NCI-H226 (cell line): ENCODE data around the gene RELB.
"Not testable (repeated sequence)": the region's sequence is repeated elsewhere in the genome, so short reads cannot be mapped to it uniquely, and the experiment has no call there.

Source experiments
- DNase-seq: peaks from one replicate; pipeline ENCODE4 v3.0.0-alpha.2; 2015

The RELB gene, protein sequence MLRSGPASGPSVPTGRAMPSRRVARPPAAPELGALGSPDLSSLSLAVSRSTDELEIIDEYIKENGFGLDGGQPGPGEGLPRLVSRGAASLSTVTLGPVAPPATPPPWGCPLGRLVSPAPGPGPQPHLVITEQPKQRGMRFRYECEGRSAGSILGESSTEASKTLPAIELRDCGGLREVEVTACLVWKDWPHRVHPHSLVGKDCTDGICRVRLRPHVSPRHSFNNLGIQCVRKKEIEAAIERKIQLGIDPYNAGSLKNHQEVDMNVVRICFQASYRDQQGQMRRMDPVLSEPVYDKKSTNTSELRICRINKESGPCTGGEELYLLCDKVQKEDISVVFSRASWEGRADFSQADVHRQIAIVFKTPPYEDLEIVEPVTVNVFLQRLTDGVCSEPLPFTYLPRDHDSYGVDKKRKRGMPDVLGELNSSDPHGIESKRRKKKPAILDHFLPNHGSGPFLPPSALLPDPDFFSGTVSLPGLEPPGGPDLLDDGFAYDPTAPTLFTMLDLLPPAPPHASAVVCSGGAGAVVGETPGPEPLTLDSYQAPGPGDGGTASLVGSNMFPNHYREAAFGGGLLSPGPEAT

DNA sequence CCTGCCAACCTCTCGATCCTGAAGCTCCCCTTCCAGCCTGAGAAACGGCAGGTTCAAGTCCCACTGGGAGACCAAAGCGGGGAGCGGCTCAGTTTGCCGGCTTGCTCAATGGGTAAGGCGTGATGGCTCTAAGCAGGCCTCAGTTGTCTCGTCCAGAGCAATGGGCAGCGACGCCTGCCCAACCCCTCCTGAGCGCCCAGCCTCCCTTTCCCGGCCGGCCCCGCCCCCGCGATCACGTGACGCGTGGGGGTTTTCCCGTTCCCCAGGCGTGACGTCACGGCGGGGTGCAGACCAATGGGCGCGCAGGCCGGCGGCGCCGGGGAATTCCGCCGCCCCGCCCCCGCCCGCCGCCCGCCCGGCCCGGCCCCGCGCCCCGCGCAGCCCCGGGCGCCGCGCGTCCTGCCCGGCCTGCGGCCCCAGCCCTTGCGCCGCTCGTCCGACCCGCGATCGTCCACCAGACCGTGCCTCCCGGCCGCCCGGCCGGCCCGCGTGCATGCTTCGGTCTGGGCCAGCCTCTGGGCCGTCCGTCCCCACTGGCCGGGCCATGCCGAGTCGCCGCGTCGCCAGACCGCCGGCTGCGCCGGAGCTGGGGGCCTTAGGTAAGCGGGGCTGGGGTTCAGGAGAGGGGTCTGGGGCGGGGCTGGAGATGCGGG, at the start of gene RELB:
Gene RELB (plus strand): TSS at position 378 of the 653 bp plus-strand sequence. CDS start 116 bp downstream, at position 494.
- peak; percentile 80 for DNase-seq

DNA sequence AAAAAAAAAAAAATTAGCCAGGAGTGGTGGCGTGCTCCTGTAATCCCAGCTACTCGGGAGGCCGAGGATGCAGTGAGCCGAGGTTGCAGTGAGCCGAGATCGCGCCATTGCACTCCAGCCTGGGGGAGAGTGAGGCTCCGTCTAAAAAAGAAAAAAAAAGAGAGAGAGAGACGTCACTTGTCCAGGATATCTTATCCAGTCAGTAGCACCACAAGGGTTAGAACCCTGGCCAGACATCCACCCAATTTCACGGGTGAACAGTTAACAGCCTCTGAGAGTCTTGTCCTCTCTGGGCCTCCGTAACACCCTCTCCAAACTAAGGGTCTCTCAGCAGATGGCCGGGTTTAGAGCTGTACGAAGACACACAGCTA, 47.0 kb upstream of the RELB start:
- DNase-seq = no peak

DNA sequence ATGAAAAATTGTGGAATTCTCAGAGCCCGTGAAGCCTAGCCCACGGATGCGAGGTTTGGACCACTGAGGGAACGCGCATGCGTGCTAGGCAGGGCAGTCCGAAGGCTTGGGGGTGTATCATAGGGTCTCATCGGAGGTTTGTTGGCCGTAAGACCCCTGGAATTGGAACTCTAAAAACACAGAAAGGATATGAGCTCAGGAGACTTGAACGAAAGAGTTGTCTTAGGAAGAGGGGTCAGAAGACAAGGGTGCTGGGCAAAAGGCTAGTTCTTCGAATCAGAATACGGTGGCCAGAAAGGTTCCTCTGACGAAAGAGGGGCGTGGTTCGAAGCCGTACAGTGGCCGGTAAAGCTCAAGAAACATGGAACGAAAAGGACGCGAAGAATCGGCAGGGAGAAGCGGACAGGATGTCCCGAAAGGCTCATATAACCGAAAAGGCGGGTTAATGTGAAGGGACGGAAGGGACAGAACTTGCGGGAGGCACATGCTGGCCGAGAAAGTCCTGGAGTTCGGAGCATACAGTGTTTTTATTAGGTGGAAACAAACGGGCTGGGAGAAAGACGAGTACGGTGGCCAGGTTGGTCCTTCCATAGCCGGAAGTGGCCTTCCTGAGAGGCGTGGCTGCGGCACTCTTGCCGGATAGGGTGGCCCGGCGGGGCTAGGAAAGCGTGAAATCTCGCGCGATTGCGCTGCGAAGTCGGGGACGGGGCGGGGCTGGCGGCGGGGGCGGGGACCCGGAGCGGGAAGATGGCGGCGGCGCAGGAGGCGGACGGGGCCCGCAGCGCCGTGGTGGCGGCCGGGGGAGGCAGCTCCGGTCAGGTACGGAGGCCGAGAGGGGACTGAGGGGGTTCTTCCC, 46.4 kb upstream of the RELB start, which contains the start of gene CLPTM1:
Gene CLPTM1 (plus strand): TSS at position 732 of the 856 bp plus-strand sequence. CDS start 16 bp downstream, at position 748.
- peak; percentile 93 for DNase-seq

DNA sequence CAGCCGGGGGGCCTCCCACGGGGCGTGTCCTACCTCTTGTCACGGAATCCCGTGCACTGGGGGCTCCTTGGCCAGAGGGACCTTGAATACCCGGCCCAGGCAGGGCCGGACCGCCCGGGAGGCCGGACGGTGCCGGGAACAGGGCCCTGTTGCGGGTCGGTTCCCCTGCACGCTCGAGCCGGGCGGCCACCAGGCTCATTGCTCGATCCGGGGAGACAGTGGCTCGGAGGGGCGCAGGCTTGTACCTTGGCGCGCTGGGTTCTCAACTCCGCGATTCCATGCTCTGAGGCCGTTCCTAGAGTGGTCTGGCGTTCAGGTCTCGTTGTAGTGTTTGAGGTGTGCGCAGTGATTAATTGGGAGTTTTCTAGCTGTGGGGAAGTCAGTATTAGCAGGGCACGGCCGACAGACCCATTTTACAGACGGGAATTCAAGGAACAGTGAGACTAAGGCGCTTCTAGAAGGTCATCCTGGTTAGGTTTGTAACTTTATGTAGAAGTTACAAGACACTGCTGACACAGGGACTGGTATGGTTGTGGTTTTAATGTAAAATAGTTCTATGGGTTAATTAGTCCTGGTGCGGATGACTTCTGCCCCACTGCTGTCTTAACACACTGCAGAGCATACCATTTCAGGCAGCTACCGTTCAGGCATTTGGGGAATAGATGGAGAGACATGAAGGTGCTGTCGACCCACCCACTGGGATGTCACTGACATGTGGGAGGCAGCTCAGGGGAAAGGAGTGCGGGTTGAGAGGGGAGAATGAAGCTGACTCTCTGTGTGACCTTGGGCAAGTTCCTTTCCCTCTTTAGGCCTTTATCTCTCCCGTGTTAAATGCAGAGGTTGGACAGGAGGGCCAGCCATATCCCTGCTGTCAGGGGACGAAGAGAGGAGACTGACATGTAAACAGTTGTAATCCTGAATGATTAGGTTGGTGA, 45.5 kb upstream of the RELB start:
- no peak for DNase-seq

DNA sequence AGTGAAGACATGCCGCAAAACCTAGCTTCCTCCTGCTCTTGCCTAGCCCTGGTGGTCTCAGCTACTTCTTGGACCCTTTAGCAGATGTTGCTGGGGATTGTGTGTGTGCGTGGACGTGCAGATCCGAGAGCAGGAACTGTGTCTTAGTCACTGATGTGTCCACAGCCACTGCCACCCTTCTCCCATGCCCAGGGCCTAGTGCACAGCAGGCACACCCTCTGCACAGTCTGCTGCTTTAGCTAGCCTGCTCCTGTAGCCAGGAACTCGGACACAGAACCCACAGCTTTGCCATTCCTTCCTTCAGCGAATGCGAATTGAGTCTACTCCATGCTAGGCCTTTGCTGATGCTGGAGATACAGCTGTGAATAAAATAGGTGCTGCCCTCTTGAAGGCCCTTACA, 43.7 kb upstream of the RELB start:
- no peak for DNase-seq

DNA sequence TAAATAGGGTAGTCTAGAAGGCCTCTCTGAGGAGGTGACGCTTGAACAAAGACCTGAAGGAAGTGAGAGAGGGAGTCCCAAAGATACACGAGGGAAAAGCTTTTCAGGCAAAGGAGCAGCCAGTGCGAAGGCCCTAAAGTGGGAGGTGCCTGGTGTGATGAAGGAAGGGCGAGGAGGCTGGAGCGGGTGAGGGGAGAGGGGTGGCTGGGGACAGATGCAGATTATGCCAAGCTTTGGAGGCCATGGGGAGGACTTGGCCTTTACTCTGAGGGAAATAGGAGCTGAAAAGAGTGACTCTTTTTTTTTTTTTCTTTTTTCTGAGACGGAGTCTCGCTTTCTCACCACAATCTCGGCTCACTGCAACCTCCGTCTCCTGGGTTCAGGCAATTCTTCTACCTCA, 43.2 kb upstream of the RELB start:
- DNase-seq = no peak

DNA sequence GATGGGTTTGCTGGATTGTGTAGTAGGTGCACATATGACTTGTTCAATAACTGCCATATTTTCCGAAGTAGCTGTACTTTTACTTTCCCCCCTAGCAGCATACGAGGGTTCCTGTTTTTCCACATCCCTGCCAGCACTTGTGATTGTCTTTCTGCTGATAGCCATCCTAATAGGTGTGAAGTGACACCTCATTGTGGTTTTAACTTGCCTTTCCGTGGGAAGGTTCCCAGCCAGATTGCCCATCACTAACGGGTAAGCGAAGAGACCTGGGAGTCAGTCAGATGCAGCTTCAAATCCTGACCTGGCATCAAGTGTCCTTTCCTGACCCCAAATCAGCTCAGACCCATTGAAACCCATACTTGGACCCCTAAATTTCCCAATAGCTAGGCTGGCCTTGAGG, 41.6 kb upstream of the RELB start:
- DNase-seq = no peak

DNA sequence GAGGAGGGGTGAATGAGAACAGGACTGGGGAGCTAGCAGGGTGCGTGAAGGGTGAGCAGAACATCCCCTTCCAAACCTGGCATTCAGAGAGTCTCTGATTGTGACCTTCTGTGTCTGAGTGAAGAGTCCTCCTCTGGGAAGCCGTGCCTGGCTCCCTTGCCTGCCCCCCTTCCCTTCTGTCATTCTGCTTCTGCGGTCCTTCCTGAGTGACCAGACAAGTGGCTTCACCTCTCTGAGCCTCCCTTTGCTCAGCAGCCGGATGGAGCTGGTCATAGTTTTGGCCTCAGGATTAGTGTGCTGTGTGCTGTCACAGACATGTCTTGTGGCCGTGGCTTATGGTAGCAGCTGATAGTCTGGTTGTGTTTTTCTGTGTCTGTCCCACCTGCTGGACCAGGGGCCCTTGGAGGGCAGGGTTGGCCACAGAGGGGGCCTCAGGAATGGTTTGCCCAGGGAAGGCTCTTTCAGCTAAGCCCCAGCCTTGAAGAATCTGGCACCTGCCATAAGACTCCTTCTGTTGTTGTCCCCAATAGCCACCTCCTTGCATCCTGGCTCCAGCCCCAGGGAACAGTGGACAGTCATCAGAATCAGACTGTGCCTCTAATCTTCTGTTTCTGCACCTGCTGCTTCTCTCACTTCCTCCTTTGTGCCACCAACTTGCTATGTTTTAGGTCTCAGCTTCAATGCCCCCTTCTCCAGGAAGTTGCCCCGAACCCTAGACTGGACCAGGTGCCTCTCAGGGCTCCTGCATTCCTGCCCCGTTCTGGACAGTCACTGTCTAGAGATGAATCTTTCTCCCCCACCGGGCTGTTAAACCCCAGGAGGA, 40.1 kb upstream of the RELB start:
- DNase-seq = no peak

DNA sequence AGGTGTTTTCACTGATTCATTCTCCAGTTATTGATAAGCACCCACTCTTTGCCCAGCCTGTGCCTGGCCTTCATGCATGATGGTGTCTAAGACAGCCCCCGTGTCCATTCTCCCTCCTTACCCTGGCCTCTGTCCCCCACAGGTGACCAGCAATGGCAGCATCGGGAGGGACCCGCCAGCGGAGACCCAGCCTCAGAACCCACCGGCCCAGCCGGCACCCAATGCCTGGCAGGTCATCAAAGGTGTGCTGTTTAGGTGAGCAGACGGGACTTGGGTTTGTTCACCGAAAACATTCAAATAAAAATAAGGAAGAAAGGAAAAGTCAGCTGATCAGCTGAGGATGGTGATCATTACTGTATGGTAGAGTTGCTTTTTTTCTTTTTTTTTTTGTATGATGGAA, 39.4 kb upstream of the RELB start:
- no peak for DNase-seq

DNA sequence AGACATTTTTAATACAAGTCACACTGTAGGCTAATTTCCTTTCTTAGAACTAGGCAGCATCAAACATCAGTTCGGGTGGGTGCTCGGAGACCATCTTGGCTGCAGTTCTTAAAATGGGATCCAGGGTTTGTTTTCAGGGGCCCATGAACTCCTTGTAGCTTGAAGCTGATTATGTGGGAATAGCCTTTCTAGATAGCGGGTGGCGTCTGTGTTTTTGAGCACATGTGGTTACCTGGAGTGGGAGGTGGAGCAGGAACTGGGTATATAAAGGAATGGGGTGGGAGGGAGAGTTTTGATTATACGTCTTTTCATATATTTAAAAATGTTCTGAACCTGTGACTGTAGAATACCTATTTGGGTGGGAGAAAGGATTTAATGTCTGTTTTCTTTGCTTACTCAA, 33.1 kb upstream of the RELB start:
- no peak for DNase-seq

DNA sequence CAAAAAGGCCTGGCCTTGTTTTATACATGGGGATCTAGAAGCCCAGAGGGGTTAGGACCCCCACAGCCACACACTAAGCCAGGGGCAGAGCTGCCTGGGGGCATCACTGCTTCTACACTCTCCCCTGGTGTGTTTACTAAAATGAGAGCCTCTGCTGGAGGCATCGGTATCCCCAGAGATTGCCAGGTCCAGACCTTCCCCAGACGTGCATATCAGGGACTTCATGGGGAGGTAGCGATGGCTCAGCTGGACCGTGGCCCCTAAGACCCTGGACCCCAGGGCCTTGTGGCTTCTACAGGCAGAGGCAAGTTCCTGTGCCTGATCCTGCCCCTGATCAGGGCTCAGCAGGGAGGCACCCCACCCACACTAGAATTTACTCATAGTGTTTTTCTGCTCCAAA, 32.6 kb upstream of the RELB start:
- no peak for DNase-seq

DNA sequence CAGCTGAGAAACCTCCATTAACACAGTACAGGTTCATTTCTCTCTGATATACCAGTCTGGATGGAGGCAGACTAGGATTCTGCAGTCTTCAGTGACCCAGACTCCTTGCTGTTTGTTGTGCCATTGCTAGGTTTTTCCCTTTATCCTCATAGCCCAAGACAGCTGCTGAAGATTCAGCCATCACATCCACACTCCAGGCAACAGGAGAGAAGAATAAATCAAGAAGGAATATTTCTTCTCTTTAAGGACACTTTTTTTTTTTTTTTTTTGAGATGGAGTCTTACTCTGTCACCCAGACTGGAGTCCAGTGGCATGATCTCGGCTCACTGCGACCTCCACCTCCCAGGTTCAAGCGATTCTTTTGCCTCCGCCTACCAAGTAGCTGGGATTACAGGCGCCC, 31.8 kb upstream of the RELB start:
- no peak for DNase-seq

DNA sequence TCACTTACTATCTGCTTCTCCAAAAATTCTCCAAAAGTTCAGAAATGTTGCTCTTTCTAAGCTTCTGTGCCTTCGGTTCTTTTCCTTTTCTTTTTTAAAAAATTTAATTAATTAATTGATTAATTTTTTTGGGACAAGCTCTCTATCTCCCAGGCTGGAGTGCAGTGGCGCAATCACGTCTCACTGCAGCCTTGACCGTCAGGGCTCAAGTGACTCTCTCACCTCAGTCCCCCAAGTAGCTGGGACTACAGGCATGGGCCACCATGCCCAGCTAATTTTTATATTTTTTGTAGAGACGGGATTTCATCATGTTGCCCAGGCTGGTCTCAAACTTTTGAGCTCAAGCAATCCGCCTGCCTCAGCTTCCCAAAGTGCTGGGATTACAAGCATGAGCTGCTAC, 29.8 kb upstream of the RELB start:
- DNase-seq = not testable (repeated sequence)

DNA sequence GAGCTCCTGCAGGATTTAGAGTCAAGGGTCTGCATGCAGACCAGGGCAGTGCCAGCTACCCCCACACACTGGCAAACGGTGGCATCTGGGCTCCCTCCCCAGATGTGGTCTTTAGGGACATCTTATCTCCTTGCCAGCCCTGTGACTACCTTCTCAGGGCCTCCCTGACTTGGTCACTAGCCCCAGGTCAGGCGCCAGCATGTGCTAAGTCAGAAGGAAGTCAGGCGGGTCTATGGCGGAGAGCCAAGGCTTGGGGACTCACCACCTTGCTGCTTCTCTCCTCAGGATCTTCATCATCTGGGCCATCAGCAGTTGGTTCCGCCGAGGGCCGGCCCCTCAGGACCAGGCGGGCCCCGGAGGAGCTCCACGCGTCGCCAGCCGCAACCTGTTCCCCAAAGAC, 28.5 kb upstream of the RELB start:
- DNase-seq = no peak

DNA sequence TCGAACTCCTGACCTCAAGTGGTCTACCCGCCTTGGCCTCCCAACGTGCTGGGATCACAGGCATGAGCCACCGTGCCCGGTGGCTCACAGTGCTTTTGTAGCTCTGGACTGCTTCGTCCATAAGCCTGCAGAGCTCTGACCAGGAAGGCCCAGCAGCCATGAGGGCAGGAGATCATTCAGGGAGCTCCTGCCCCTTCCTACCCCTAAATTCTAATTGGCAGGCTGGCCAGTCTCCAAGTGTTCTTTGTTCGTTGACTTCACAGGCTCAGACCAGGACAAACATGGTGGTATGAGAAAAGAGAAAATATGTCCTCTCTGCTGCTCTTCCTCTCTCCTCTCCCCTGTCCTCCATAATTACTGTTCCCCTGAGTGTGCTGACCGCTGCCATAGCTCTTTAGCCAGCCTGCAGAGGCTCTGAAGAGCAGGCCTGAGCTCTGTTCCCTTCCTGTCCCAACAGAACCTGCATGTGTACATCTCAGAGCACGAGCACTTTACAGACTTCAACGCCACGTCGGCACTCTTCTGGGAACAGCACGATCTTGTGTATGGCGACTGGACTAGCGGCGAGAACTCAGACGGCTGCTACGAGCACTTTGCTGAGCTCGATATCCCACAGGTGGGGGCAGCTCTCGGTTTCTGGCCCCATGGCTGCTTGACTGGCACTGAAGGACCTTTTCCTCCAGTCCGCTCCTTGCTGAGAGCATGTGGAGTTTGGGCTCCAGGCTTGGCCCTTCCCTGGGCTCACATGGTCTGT, 27.1 kb upstream of the RELB start:
- no peak for DNase-seq

DNA sequence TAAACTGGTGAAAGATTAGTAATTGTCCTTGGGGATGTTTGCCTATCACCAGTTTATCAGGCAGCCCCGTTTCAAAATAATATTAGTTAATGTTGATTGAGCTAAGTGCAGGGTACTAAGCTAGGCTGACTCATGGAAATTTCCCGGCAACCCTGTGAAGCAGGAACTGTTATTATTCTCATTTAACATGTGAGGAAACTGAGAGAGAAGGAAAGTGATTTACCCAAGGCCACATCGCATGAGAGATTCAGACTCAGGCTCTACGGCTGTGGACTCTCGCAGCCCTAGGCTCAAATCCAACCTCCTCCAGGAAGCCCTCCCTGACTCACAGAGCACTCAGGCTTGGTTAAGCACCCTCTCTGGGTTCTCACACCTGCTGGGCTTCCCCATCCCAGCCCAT, 26.4 kb upstream of the RELB start:
- no peak for DNase-seq

DNA sequence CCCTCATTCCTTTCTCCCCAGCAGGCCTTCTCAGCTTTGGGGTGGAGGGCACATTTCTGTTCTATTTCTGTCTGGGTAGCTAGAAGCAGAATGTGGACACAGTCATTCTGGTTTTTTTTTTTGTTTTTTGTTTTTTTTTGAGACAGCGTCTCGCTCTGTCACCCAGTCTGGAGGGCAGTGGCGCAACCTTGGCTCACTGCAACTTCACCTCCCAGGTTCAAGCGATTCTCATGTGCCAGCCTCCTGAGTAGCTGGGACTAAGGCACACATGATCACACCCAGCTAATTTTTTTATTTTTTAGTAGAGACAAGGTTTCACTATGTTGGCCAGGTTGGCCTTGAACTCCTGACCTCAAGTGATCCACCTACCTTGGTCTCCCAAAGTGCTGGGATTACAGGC, 25.8 kb upstream of the RELB start:
- DNase-seq = no peak

DNA sequence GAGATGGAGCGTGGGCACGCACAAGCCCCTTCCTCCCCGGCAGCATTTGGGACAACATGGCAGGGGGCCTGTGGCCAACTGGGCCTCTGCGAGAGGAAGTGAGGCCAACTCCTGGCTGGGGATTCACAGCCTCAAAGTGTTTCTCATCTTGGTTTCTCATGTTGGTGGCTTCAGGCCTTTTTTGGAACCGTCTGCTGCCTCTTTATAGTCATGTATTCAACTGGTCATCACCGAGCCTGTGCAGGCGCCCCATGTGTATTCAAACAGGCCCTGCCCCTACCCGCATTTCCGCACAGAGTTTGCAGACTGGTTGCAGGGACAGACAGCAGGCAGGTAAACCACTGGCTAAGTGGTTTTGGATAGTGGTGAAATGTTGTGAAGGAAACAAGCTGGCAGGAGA, 17.3 kb upstream of the RELB start:
- no peak for DNase-seq

DNA sequence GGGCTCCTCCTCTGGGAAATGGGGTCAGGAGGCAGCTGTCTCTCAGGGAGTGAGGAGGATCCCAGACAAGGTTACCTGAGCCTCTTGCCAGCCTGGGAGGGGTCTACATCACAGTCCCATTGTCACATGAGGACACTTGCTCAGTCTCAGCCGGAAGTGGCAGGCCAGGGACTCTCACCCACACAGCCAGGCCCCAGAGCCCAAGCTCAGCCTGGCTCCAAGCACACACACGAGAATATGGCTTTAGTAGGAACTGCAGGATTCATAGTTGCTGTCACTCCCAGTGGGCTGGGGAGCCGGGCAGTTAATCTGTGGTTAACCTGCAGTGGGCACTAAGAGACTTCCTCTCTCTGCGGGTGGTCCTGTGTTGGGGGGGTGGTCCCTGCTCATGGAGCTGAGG, 15.8 kb upstream of the RELB start:
- no peak for DNase-seq

DNA sequence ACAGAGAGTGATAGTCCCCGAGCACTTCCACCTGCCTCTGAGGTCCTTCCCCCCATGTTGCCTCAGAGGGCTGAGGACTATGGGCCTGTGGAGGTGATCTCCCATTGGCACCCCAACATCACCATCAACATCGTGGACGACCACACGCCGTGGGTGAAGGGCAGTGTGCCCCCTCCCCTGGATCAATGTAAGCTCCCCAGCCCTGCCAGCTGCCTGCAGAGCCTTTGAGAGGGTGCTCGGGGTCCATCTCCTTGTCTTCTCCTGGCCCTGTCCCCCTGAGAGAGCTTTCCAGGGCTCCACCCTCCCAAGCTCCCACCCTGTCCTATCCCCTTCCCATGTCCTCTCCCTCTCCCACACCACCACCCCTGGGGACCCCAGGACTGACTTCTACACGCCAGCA, 14.9 kb upstream of the RELB start:
- DNase-seq = no peak
